GM19468 (cell line): Measurements from ENCODE around the gene LRRC32.

ENCODE experiments used
- ATAC-seq: cut with Tn5 transposase; IDR thresholded peaks from one replicate; pipeline ENCODE4 v1.9.1; 2021; ENCODE audit warnings: mild to moderate bottlenecking, moderate library complexity, moderate number of reproducible peaks; ENCODE audit not compliant: unreplicated experiment; ENCODE audit errors: extremely low read depth

LRRC32 gene

GRCh38 chr11:76682684-76683083, 12.1 kb upstream of the LRRC32 start:
- no peak for ATAC-seq

GRCh38 chr11:76682106-76682505, 11.6 kb upstream of the LRRC32 start:
- no peak for ATAC-seq

- no peak for ATAC-seq
These were observed 10.2 kb upstream of the LRRC32 start for GRCh38 chr11:76680518-76681425.

GRCh38 chr11:76678321-76678720, 7.8 kb upstream of the LRRC32 start:
- no peak for ATAC-seq

- ATAC-seq = no peak
These were observed 6.9 kb upstream of the LRRC32 start for GRCh38 chr11:76677458-76677765.

- no peak for ATAC-seq
These were observed 6.3 kb upstream of the LRRC32 start for GRCh38 chr11:76676636-76677457.

GRCh38 chr11:76674517-76675400, 4.2 kb upstream of the LRRC32 start:
- ATAC-seq = no peak

GRCh38 chr11:76673176-76674142, 2.9 kb upstream of the LRRC32 start:
- ATAC-seq = no peak

- ATAC-seq = peak; percentile 41
These were observed 2.1 kb upstream of the LRRC32 start for GRCh38 chr11:76672431-76673175.

- no peak for ATAC-seq
These were observed 1.2 kb upstream of the LRRC32 start for GRCh38 chr11:76671626-76672309.

- no peak for ATAC-seq
These were observed 668 bp upstream of the LRRC32 start for GRCh38 chr11:76671237-76671592.

- no peak for ATAC-seq
These were observed 554 bp downstream of the LRRC32 start for GRCh38 chr11:76669901-76670484.

- no peak for ATAC-seq
These were observed 2.0 kb downstream of the LRRC32 start for GRCh38 chr11:76668362-76669155.

GRCh38 chr11:76667856-76668255, 2.7 kb downstream of the LRRC32 start:
- ATAC-seq = no peak

- ATAC-seq = no peak
These were observed 3.2 kb downstream of the LRRC32 start for GRCh38 chr11:76667271-76667818.

- ATAC-seq = no peak
These were observed 3.7 kb downstream of the LRRC32 start for GRCh38 chr11:76666830-76667229.

GRCh38 chr11:76666408-76666807, 4.1 kb downstream of the LRRC32 start:
- no peak for ATAC-seq
